Right cardiac atrium (tissue), 5 donors: ENCODE results near the gene STX3. TPM values are rescaled to one million over a fixed set of nuclear protein-coding genes. Genes with fewer than 3 reads are reported as not detected.
A peak's percentile ranks its signal among the peaks of the same experiment; 100 is the strongest.

Experiments
- ATAC-seq, 2 donors: fragments of 200-7000 bp; cut with Tn5 transposase; one replicate each; pipeline versions ENCODE4 v1.8.0 to v1.9.1; 2020; ENCODE audit warnings: moderate library complexity in 2 of 2, mild to moderate bottlenecking in 1 of 2
- DNase-seq, 3 donors: peaks; one replicate each; pipeline ENCODE4 v3.0.0-alpha.2; 2020
- H3K27ac ChIP-seq: one replicate; pipeline ENCODE4 v1.5.1; 2013; ENCODE audit warnings: mild to moderate bottlenecking, low read length, control low read depth, moderate library complexity
- H3K27me3 ChIP-seq: one replicate; pipeline ENCODE4 v1.6.1; 2013; ENCODE audit not compliant: control insufficient read depth, insufficient read depth
- H3K4me1 ChIP-seq: one replicate; pipeline ENCODE4 v1.6.1; 2013; ENCODE audit warnings: low read length; ENCODE audit not compliant: control insufficient read depth, insufficient read depth
- H3K4me3 ChIP-seq: one replicate; pipeline ENCODE4 v1.5.1; 2013; ENCODE audit warnings: low read length, control low read depth
- H3K9me3 ChIP-seq: one replicate; pipeline ENCODE4 v1.6.1; 2013; ENCODE audit warnings: low read length; ENCODE audit not compliant: control insufficient read depth
- WGBS: extraction: QIAGEN DNeasy Blood & Tissue Kit; methylation state at CpG from one replicate; pipeline ENCODE4 v1.1.7; 2013; 5-methylcytosine and 5-hydroxymethylcytosine counted together
- intact Hi-C, 4 donors: fragments of 100-400 bp; cut with DNase I; formaldehyde crosslinking; loops; one replicate each; pipeline versions ENCODE4 v1.11.0 to v1.14.0; 2022 to 2023
- polyA plus RNA-seq: library from polyadenylated mRNA; stranded (reverse); fragments of 200-250 nt; gene quantifications from one replicate; pipeline ENCODE4 v1.2.3, GENCODE V29; 2013
- total RNA-seq, 4 donors: library from RNA; stranded (reverse); fragmentation: NEBNext Ultra II Directional; extraction: Animal tissue kit (Norgen Biotek cat#: 25700); gene quantifications; one replicate each; pipeline ENCODE4 v1.2.1, GENCODE V29; 2021
- donor health status: healthy with polysubstance abuse.
- donor health status: DM: no; HTN: yes; CAD: no.
- donor health status: DM: no; HTN: no; CAD: no.
- donor health status: DM: no; HTN: yes; CAD: no; lungs with severe emphysema.
- donor health status: DM: yes; HTN: yes; CAD: no.

The STX3 gene
- total and polyA plus RNA-seq, 5 donors, result 7.1 to 12.0 (median 10.4) TPM

GRCh38 chr11:59791639-59792038 lies 36.5 kb downstream of the STX3 start:
- peaks cover 6% of the 10 kb centered on the region for H3K4me1 ChIP-seq
- intact Hi-C loops, result no loop called here
- no peak for ATAC-seq
- H3K4me3 ChIP-seq, result no peak overlapping the region
- DNase-seq, result no peak
- 93% methylated on average over 4 of the region's 4 CpGs for WGBS
- no peaks in the 10 kb centered on the region for H3K27me3 ChIP-seq
- no peaks in the 10 kb centered on the region for H3K9me3 ChIP-seq
- no peak overlapping the region for H3K27ac ChIP-seq

GRCh38 chr11:59792507-59792906 lies 37.3 kb downstream of the STX3 start:
- H3K4me3 ChIP-seq, result no peak overlapping the region
- intact Hi-C loops, result no loop called here
- ATAC-seq (no peak), DNase-seq (no peak)
- peaks cover 3% of the 10 kb centered on the region for H3K4me1 ChIP-seq
- no peaks in the 10 kb centered on the region for H3K27me3 ChIP-seq
- 86% methylated on average over 1 of the region's 1 CpG for WGBS
- no peak overlapping the region for H3K27ac ChIP-seq
- no peaks in the 10 kb centered on the region for H3K9me3 ChIP-seq

- Histone ChIP-seq H3K4me1 (no peaks in the 10 kb centered on the region), H3K4me3 (no peak overlapping the region), H3K9me3 (no peaks in the 10 kb centered on the region), H3K27me3 (no peaks in the 10 kb centered on the region), H3K27ac (no peak overlapping the region)
- DNase-seq (no peak), ATAC-seq (no peak)
- WGBS, result 79% methylated on average over 3 of the region's 3 CpGs
- intact Hi-C loops, result no loop called here
Observed at GRCh38 chr11:59794417-59794816, 39.2 kb downstream of the STX3 start.

- no peak for DNase-seq
- 82% methylated on average over 7 of the region's 7 CpGs for WGBS
- Histone ChIP-seq H3K27me3 (no peaks in the 10 kb centered on the region), H3K27ac (no peak overlapping the region), H3K4me3 (no peak overlapping the region), H3K9me3 (no peaks in the 10 kb centered on the region), H3K4me1 (no peaks in the 10 kb centered on the region)
- no peak for ATAC-seq
- intact Hi-C loops, result loop anchor here in 2 of 4 donors (5.0 to 10.0 kb wide), 2 partner anchors 48 to 136 kb away; partner anchors contain the start of gene PATL1 (in 1 of the 2)
Observed at GRCh38 chr11:59800390-59801025, 45.3 kb downstream of the STX3 start.

GRCh38 chr11:59801160-59801706 lies 46.1 kb downstream of the STX3 start:
- Histone ChIP-seq H3K4me3 (no peak overlapping the region), H3K4me1 (no peaks in the 10 kb centered on the region), H3K9me3 (no peaks in the 10 kb centered on the region), H3K27ac (no peak overlapping the region), H3K27me3 (no peaks in the 10 kb centered on the region)
- DNase-seq (no peak), ATAC-seq (no peak)
- intact Hi-C loops, result loop anchor here in 2 of 4 donors (5.0 to 10.0 kb wide), 2 partner anchors 49 to 136 kb away; partner anchors contain the start of gene PATL1 (in 1 of the 2)
- WGBS, result 39% methylated on average over 2 of the region's 2 CpGs

- no peaks in the 10 kb centered on the region for H3K9me3 ChIP-seq
- H3K27me3 ChIP-seq, result no peaks in the 10 kb centered on the region
- WGBS, result 31% methylated on average over 5 of the region's 5 CpGs
- intact Hi-C loops, result loop anchor here (1.0 to 10.0 kb wide), 4 partner anchors 47 to 137 kb away; partner anchors contain the start of genes STX3 (in 2 of the 4) and PATL1 (in 1 of the 4)
- H3K4me3 ChIP-seq, result no peak overlapping the region
- peak overlapping the region; percentile 9 for H3K27ac ChIP-seq
- ATAC-seq, result peak; percentile 85
- DNase-seq, result peak in 2 of 3 donors; percentile 30 to 56
- no peaks in the 10 kb centered on the region for H3K4me1 ChIP-seq
Observed at GRCh38 chr11:59801981-59802638, 46.9 kb downstream of the STX3 start.

GRCh38 chr11:59802639-59803176 lies 47.5 kb downstream of the STX3 start:
- DNase-seq (no peak), ATAC-seq (peak; percentile 74 to 77)
- Histone ChIP-seq H3K4me1 (no peaks in the 10 kb centered on the region), H3K4me3 (no peak overlapping the region), H3K27ac (no peak overlapping the region), H3K27me3 (no peaks in the 10 kb centered on the region), H3K9me3 (no peaks in the 10 kb centered on the region)
- 46% methylated on average over 4 of the region's 4 CpGs for WGBS
- intact Hi-C loops, result loop anchor here (1.0 to 10.0 kb wide), 4 partner anchors 48 to 138 kb away; partner anchors contain the start of genes STX3 (in 2 of the 4) and PATL1 (in 1 of the 4)

- H3K27me3 ChIP-seq, result no peaks in the 10 kb centered on the region
- no peaks in the 10 kb centered on the region for H3K4me1 ChIP-seq
- DNase-seq, result no peak
- no peak overlapping the region for H3K4me3 ChIP-seq
- no peak for ATAC-seq
- intact Hi-C loops, result loop anchor here in 2 of 4 donors (5.0 to 10.0 kb wide), 2 partner anchors 52 to 139 kb away; partner anchors contain the start of gene PATL1 (in 1 of the 2)
- no peaks in the 10 kb centered on the region for H3K9me3 ChIP-seq
- no peak overlapping the region for H3K27ac ChIP-seq
- WGBS, result 92% methylated on average over 2 of the region's 2 CpGs
Observed at GRCh38 chr11:59804061-59804460, 48.9 kb downstream of the STX3 start.

GRCh38 chr11:59807047-59807610 lies 52.0 kb downstream of the STX3 start:
- Histone ChIP-seq H3K4me3 (no peak overlapping the region), H3K27ac (no peak overlapping the region), H3K4me1 (peaks cover 2% of the 10 kb centered on the region), H3K9me3 (no peaks in the 10 kb centered on the region), H3K27me3 (no peaks in the 10 kb centered on the region)
- 54% methylated on average over 1 of the region's 1 CpG for WGBS
- DNase-seq, result no peak
- no peak for ATAC-seq
- intact Hi-C loops, result loop anchor here in 1 of 4 donors (10.0 kb wide), 1 partner anchor 142 kb away; the partner anchor contains the start of gene PATL1

GRCh38 chr11:59810189-59810910 lies 55.2 kb downstream of the STX3 start, which contains the start of gene MRPL16:
MRPL16 (minus strand) TSS chr11:59810778; CDS start chr11:59810658, 120 bp downstream.
- H3K9me3 ChIP-seq, result no peaks in the 10 kb centered on the region
- peak within 1 kb of the TSS; percentile 78 for H3K4me3 ChIP-seq
- ATAC-seq (peak; percentile 98), DNase-seq (peak; percentile 87 to 94 (median 93))
- under 1% methylated on average over 54 of the region's 54 CpGs for WGBS
- H3K27me3 ChIP-seq, result no peaks in the 10 kb centered on the region
- intact Hi-C loops, result no loop called here
- peaks cover 2% of the 10 kb centered on the region for H3K4me1 ChIP-seq
- peak within 1 kb of the TSS; percentile 76 for H3K27ac ChIP-seq
